GM18511 (cell line): ENCODE measurements around the gene DOCK4.

Experiments
- ATAC-seq: cut with Tn5 transposase; IDR thresholded peaks from one replicate; pipeline ENCODE4 v1.9.1; 2021; ENCODE audit warnings: mild to moderate bottlenecking, moderate library complexity; ENCODE audit not compliant: unreplicated experiment

The DOCK4 gene

DNA sequence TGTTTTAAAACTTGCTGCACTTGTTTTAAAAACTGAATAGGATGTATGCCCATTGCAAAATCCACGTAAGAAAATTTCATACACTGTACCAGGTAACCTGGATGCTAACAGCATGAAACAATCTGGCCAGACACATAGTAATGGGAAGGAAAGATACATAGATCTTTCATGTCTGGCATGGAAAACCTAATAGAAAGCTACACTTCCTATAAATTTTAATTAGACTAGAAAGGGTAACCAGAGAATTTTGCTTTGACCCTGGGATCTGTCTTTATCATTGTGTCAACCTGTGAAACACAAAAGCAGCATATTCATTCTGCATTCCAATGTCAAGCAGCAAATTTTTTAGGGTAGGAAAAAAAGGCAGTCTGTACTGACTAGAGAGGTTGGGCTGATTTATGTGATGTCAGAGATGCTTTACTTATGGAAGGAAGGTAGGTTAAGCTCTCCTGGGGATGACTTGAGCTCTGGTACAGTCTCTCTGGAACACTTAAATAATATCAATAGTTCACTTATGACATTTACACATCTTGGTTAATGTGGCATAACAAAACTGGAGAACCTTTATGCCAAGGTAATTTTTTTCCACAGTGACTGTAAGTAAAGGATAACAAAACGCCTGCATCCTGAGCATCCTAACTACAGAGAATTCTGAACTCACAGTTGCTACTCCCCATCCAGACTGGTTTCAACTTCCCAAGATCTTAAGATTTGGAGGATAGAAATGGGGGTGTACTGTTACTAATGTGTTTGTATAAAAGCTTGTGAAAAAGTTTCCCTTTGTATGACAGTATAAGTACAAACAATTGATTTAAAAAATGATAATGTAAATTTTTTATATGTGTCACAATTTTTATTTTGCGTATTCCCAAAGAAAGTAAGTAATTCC lies 44.7 kb downstream of the DOCK4 start:
- no peak for ATAC-seq

- no peak for ATAC-seq
These were observed 45.4 kb downstream of the DOCK4 start for GRCh38 chr7:112160771-112161150.

GRCh38 chr7:112160130-112160770 lies 45.9 kb downstream of the DOCK4 start:
- no peak for ATAC-seq

GRCh38 chr7:112159351-112159750 lies 46.8 kb downstream of the DOCK4 start:
- ATAC-seq, result no peak

GRCh38 chr7:112157072-112157471 lies 49.1 kb downstream of the DOCK4 start:
- ATAC-seq, result no peak

GRCh38 chr7:112156412-112156811 lies 49.8 kb downstream of the DOCK4 start:
- no peak for ATAC-seq

DNA sequence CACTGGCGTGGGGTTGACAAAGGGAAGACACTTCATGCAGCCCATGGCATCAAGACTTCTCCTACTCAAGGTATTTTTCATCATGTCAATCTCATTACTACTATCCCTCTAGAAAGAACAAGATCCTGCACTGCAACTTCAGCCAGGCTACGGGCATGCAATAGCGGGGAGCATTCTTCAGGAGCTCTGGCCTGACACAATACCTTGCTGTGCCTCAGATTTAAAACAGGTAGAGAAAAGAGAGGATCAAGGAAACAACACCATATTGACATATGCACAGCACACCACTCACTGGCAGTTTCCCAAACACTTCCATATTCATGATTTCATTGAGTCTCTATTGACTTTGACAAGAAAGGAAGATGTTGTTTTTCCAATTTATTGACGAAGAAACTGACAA lies 51.5 kb downstream of the DOCK4 start:
- ATAC-seq, result no peak

GRCh38 chr7:112152186-112152585 lies 54.0 kb downstream of the DOCK4 start:
- ATAC-seq, result no peak

- ATAC-seq, result no peak
These were observed 55.2 kb downstream of the DOCK4 start for GRCh38 chr7:112150823-112151641.

- no peak for ATAC-seq
These were observed 56.5 kb downstream of the DOCK4 start for GRCh38 chr7:112149734-112150133.

DNA sequence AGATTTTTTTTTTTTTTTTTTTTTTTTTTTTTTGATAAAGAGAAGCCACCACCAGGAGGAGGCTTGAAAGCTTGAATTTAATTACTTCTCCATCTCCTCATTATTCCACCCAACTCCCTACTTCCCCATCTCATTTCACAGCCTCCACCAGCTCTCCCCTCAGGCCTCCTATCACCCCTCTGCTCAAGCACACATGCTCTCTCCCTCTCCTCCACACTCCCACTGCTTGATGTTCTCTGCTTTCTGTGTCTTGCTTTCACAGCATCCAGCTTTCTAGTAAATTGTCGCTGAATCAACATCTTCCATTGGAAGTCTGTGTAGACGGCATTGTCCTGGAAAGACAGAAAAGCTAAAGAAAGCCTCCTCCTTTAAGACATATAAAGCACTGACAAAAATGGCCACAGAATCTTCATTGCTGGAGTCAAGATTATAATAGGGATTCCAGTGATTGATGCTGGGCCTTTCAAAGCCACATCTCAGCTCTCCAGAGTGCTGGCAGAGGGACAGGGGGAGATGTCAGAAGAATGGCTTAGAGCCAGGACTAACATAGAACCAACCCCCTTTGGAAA lies 58.3 kb downstream of the DOCK4 start:
- ATAC-seq, result no peak

DNA sequence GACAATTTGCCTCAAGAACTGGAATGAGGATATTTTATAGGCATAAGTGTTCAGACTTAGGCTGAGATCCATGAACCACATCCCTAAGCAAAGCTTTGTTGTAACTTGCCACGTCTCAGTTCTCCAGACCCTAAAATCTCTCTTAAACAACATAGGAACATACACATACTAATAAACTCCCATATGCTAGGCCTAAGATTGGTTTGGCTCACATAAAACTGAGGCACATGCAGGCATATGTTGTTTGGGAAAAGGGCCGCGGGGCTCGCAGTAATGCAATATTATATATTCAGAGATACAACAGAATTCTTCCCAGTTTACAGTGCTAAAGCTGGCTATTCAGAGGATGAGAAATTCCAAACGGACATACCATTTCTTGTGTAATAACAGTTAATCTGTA lies 61.0 kb downstream of the DOCK4 start:
- ATAC-seq, result no peak

DNA sequence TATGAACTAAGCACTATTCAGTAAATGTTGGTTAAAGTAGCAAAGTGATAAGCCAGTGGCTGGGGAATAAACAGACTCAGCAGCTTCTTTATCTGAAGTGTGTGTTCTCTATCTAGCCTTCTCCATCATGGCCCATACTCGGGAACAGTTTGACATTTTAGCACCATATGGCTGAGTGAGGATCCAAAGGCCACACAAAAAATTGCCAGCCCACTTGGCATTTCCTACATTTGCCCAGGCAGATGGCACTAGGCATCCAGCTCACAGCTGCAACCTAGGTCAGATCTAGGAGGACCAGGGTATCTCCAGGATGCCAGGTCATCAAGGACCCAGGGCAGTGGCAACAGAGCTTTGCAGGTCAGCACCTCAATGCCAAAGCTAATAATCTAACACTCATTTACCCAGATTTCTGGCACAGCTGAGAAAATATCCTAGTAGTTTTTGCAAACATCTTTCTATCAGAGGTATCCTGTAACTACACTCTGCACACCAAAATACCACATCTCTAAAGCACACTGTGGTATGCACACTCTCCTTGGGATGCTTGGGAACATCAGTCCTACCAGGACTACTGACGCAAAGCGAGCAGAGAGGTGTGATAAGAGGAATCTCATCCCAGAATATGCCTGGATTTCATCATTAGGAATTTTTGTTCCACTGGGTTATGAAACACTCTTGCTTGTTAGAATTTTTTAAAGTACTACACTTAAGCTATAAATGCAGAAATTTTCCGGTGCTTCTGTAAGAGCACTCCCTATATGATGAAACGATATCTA lies 61.7 kb downstream of the DOCK4 start:
- no peak for ATAC-seq

DNA sequence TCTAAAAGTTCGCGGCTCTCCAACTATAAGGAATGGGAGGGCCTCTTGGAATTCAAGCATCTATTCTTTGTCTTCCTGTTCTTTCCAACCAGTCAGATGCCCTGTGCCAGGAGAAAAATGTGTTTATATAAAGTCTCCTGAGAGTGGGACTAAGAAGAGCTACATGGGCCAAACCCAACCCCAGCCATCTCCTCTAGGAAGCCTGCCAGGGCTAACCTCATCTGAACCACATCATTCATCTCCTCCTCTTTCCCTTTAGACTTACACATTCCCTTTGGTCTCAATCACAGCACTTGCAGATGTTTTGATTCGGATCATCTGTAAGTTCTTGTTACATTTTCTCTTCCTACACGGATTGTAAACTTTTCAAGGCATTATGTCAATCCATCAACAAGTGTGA lies 62.6 kb downstream of the DOCK4 start:
- ATAC-seq, result no peak

DNA sequence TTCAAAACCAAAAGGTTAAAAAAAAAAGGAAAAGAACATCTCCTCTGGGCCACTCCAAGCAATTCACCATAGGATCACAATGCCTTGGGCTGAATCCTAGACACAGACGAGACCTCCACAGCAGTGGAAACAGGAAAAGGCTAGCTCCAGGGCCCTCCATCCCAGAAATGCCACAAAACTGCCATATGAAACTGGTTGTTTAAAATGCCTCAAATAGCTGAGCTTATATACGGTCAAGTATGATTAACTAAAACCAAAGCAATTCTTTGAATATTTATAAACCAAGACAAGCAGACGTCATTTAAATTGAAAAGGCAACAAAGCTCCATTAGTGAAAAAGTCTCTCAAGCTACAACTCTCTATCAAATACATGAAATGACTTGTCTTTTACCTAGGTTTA lies 63.1 kb downstream of the DOCK4 start:
- ATAC-seq, result no peak

- no peak for ATAC-seq
These were observed 65.6 kb downstream of the DOCK4 start for GRCh38 chr7:112140600-112140999.

DNA sequence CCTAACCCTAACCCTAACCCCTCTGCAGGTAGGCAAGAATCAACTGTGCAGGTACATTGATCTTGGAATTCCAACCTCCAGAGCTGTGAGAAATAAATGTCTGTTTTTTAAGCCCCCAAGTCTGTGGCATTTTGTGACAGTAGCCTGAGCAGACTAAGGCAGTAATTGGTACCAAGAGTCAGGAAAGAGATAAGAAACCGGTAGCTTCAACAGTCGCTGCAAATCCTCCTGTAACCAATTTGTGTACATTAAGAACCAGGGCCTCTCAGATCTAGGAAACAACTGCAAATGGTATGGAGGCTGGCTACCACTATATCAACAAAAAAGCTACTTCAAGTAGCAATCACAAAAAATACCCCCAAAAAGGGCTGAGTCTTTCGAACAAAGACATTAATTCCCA lies 67.3 kb downstream of the DOCK4 start:
- ATAC-seq, result no peak

DNA sequence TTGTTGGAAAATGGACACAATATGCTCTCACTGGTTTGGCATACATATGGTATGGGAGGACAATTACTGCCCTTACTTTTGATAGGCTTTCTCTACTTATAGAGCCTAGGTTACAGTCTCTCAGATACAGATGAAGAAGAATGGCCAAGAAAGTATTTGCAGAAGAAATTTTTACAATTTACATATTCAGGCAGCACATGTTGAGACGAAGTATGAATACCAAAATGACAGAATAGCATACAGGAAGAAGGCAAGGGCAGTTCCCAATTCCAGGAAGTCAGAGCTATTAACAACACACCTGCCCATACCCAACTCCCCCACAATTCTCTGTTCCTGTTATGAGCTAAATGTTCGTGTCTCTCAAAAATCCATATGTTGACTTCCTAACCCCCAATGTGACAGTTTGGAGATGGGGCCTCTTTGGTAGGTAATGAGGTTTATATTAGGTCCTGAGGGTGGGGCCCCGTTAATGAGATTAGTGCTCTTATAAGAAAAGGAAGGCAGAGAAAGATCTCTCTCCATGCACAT lies 67.8 kb downstream of the DOCK4 start:
- no peak for ATAC-seq

DNA sequence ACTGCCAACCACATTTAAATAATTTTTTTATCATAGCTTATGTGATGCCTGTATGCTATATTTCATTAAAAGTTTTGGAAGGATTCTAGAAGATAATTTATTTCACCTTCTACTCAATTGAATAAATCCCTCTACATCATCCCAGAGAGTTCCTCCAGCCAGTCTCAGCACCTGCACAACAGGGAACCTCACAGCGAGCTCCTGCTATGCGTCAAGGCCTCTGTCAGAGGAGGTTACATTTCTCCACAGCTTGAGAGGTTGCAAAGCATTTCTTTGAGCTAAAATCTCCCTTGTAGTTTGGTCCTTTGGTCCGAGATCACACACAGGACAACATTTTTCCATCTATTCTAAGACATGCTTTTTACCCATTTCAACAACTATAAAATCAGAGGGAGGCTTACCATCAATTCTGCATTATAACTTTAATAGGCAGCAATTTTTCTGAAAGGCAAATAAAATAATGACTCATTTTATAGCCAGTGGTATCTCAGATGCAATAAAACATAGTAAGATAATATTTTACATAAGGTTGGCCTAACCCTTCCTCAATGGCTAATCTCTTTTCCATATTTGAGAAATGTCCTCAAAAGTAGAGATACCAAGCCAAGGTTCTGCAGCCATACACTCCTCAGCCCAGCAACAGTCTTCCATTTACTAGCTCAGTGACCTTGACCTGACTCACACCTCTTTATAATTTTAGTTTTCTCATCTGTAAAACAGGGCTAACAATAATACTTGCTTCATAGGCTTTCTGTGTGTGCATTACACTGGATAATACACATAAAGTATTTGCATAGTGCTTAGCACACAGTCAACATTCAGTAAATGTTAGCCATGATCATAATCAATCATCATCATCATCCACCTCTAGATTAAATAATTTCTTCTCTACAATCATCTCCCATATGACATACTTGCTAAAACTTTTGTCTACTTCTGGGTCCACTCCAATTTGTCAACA lies 68.8 kb downstream of the DOCK4 start:
- no peak for ATAC-seq
